K562 (cell line): Measurements from ENCODE around the gene ASPHD1. TPM values are rescaled to one million over a fixed set of nuclear protein-coding genes. Genes with fewer than 3 reads are reported as not detected.

ENCODE experiments used
- ARID4B ChIP-seq: sonication (generic); formaldehyde crosslinking; IDR thresholded peaks from 2 replicates; pipeline ENCODE4 v1.8.0; 2022; ENCODE audit warnings: mild to moderate bottlenecking, missing genetic modification reagents
- ATF1 ChIP-seq, 2 experiments: fragments of 450-650 bp in 1 of 2; IDR thresholded peaks; 2 replicates each; pipeline ENCODE4 v1.6.1; 2016; ENCODE audit warnings: missing compliant biosample characterization in 1 of 2, missing genetic modification characterization in 1 of 2
- CREM ChIP-seq: IDR thresholded peaks from 2 replicates; pipeline ENCODE4 v1.6.1; 2014; ENCODE audit warnings: antibody characterized with exemption, low read depth
- ETS1 ChIP-seq: conservative IDR thresholded peaks from 2 replicates; pipeline ENCODE4 v1.6.1; 2011; ENCODE audit warnings: low read depth, mild to moderate bottlenecking, low read length; ENCODE audit not compliant: control insufficient read depth
- HMG20B ChIP-seq: fragments of 250-450 bp; sonication (Bioruptor Pico); IDR thresholded peaks from 2 replicates; pipeline ENCODE4 v1.5.0; 2021; ENCODE audit warnings: mild to moderate bottlenecking
- HOXB6 ChIP-seq: fragments of 250-450 bp; sonication (Bioruptor Pico); IDR thresholded peaks from 2 replicates; pipeline ENCODE4 v1.5.1; 2022; ENCODE audit warnings: mild to moderate bottlenecking, borderline replicate concordance
- PHF8 ChIP-seq: fragments of 200-600 bp; sonication (generic); IDR thresholded peaks from 2 replicates; pipeline ENCODE4 v1.6.1; 2012; ENCODE audit warnings: mixed run types, mild to moderate bottlenecking, inconsistent platforms, low read length, moderate library complexity, borderline replicate concordance
- SREBF1 ChIP-seq: fragments of 150-350 bp; IDR thresholded peaks from 2 replicates; pipeline ENCODE4 v1.6.1; 2014; ENCODE audit warnings: antibody characterized with exemption, low read depth, low read length, borderline replicate concordance
- TBP ChIP-seq: optimal IDR thresholded peaks from 2 replicates; pipeline ENCODE3; 2011; ENCODE audit warnings: low read depth, low read length, improper control_type of control experiment
- UBTF ChIP-seq, 2 experiments: IDR thresholded peaks; 2 replicates each; pipeline ENCODE4 v1.6.1; 2012; ENCODE audit warnings: improper control_type of control experiment in 2 of 2, low read depth in 2 of 2, low read length in 2 of 2, borderline replicate concordance in 1 of 2
- USF1 ChIP-seq: sonication (generic); formaldehyde crosslinking; IDR thresholded peaks from 2 replicates; pipeline ENCODE4 v1.9.0; 2022; ENCODE audit warnings: mild to moderate bottlenecking, missing genetic modification reagents
- ZHX1 ChIP-seq: fragments of 150-350 bp; conservative IDR thresholded peaks from 2 replicates; pipeline ENCODE4 v1.6.1; 2014; ENCODE audit warnings: low read length
- ZNF124 ChIP-seq: sonication (generic); formaldehyde crosslinking; IDR thresholded peaks from 2 replicates; pipeline ENCODE4 v1.8.1; 2022; ENCODE audit warnings: missing genetic modification reagents
- ZNF174 ChIP-seq: fragments of 250-450 bp; sonication (Bioruptor Pico); IDR thresholded peaks from 2 replicates; pipeline ENCODE4 v1.4.0; 2020; ENCODE audit warnings: mild to moderate bottlenecking
- ZNF830 ChIP-seq: fragments of 250-450 bp; sonication (Bioruptor Pico); IDR thresholded peaks from 2 replicates; pipeline ENCODE4 v1.5.0; 2021; ENCODE audit warnings: mild to moderate bottlenecking
- polyA plus RNA-seq, 8 experiments: library from polyadenylated mRNA; depleted of rRNA in 4 of 8; stranded (reverse) in 5 of 8; unstranded in 3 of 8; fragments of >200 nt; fragmentation: Nextera tagmentation in 2 of 8; fragmentation: Illumina TruSeq in 1 of 8; extraction: Ambion mirVana in 2 of 8; extraction: Trizol in 1 of 8; gene quantifications; 2 replicates each; pipeline versions ENCODE4 v1.2.1 to v1.2.3, GENCODE V29; 2011 to 2014; ENCODE audit warnings: inconsistent platforms in 1 of 8, missing spikeins in 1 of 8
- total RNA-seq, 7 experiments: library from RNA; depleted of rRNA in 6 of 7; stranded (reverse); fragments of >200 nt in 6 of 7; fragmentation: Illumina TruSeq in 2 of 7; extraction: Trizol in 2 of 7; gene quantifications; 2 replicates each; pipeline versions ENCODE4 v1.2.1 to v1.2.3, GENCODE V29; 2011 to 2021; ENCODE audit warnings: low replicate concordance in 1 of 7

Gene ASPHD1
- total and polyA plus RNA-seq, 9 of the 15 experiments (the other 6 are each of a cell fraction or from before 2014, with no cell fraction given): 0.03 to 0.70 (median 0.24) TPM; not detected in 5

GRCh38 chr16:29900102-29900887 lies at the start of gene ASPHD1 (continued):
- TF ChIP-seq UBTF (IDR thresholded peaks at IDR 0.05; ENCODE audit: borderline replicate concordance in 1 of 2, low read depth in 2 of 2, low read length in 2 of 2) (no peak), ZNF174 (CRISPR knock-in tag) (no peak), HOXB6 (no peak), TBP (no peak), ZHX1 (no peak), ETS1 (peak; percentile 59; the same call in 1 of the 2 replicates), PHF8 (no peak), USF1 (peak; percentile 30; the same call in 1 of the 2 replicates), ZNF830 (CRISPR knock-in tag) (no peak), HMG20B (CRISPR knock-in tag) (no peak), SREBF1 (no peak), ZNF124 (CRISPR knock-in tag) (no peak), ARID4B (CRISPR knock-in tag) (no peak), CREM (peak; percentile 66; the same call in 1 of the 2 replicates), ATF1 (CRISPR knock-in tag; IDR thresholded peaks at IDR 0.05) (no peak), ATF1 (tag; IDR thresholded peaks at IDR 0.05) (peak; percentile 62)
